MM.1S (cell line): ENCODE results near the gene MCEE.
A peak's percentile ranks its signal among the peaks of the same experiment; 100 is the strongest.

ENCODE experiments used
- DNase-seq: peaks from one replicate; pipeline ENCODE4 v3.0.0-alpha.2; 2015
- H2AFZ ChIP-seq: fragments of 300-600 bp; sonication (generic); 2 replicates; pipeline ENCODE4 v1.6.0; 2016; ENCODE audit warnings: antibody characterized with exemption, low read length
- H3F3A ChIP-seq: fragments of 300-600 bp; sonication (generic); 2 replicates; pipeline ENCODE4 v1.6.1; 2016; ENCODE audit warnings: mild to moderate bottlenecking, antibody characterized with exemption, low read length, moderate library complexity, mixed read lengths; ENCODE audit not compliant: insufficient read depth
- H3K27ac ChIP-seq: fragments of 300-600 bp; sonication (generic); 2 replicates; pipeline ENCODE4 v1.5.1; 2016; ENCODE audit warnings: mild to moderate bottlenecking, low read length
- H3K27me3 ChIP-seq: fragments of 300-600 bp; sonication (generic); replicated peaks from 2 replicates; pipeline ENCODE4 v1.6.0; 2016; ENCODE audit warnings: low read length; ENCODE audit not compliant: insufficient read depth
- H3K36me3 ChIP-seq: fragments of 300-600 bp; sonication (generic); replicated peaks from 2 replicates; pipeline ENCODE4 v1.6.1; 2016; ENCODE audit warnings: mild to moderate bottlenecking, low read length, mixed read lengths; ENCODE audit not compliant: insufficient read depth
- H3K4me1 ChIP-seq: fragments of 300-600 bp; sonication (generic); 2 replicates; pipeline ENCODE4 v1.6.1; 2016; ENCODE audit warnings: low read length, mixed read lengths
- H3K4me2 ChIP-seq: fragments of 300-600 bp; sonication (generic); 2 replicates; pipeline ENCODE4 v1.6.0; 2016; ENCODE audit warnings: low read depth, low read length
- H3K4me3 ChIP-seq: fragments of 300-600 bp; sonication (generic); 2 replicates; pipeline ENCODE4 v1.5.1; 2016; ENCODE audit warnings: low read length, mixed read lengths
- H3K79me2 ChIP-seq: fragments of 300-600 bp; sonication (generic); 2 replicates; pipeline ENCODE4 v1.6.1; 2016; ENCODE audit warnings: mixed run types, low read length, mixed read lengths
- H3K9ac ChIP-seq: fragments of 300-600 bp; sonication (generic); 2 replicates; pipeline ENCODE4 v1.6.1; 2016; ENCODE audit warnings: low read length, mixed read lengths
- H3K9me2 ChIP-seq: fragments of 300-600 bp; sonication (generic); replicated peaks from 2 replicates; pipeline ENCODE4 v1.6.1; 2016; ENCODE audit warnings: mild to moderate bottlenecking, low read length, mixed read lengths; ENCODE audit not compliant: insufficient read depth
- H3K9me3 ChIP-seq: fragments of 300-600 bp; sonication (generic); replicated peaks from 2 replicates; pipeline ENCODE4 v1.6.1; 2016; ENCODE audit warnings: mild to moderate bottlenecking, low read length, mixed read lengths; ENCODE audit not compliant: insufficient read depth
- H4K20me1 ChIP-seq: fragments of 300-600 bp; sonication (generic); 2 replicates; pipeline ENCODE4 v1.6.1; 2016; ENCODE audit warnings: mild to moderate bottlenecking, low read length, moderate library complexity, mixed read lengths; ENCODE audit not compliant: insufficient read depth
- CTCF ChIP-seq: fragments of 300-600 bp; sonication (generic); IDR thresholded peaks from 2 replicates; pipeline ENCODE4 v1.5.1; 2016; ENCODE audit warnings: antibody characterized with exemption, low read length, mixed read lengths
- EZH2 ChIP-seq: fragments of 300-600 bp; sonication (generic); optimal IDR thresholded peaks from 2 replicates; pipeline ENCODE3; 2017; ENCODE audit warnings: low read depth, mild to moderate bottlenecking, antibody characterized with exemption, low read length, mixed read lengths
- EZH2phosphoT487 ChIP-seq: fragments of 300-600 bp; sonication (generic); IDR thresholded peaks from 2 replicates; pipeline ENCODE4 v1.6.1; 2018; ENCODE audit warnings: antibody characterized with exemption, low read length

The MCEE gene

DNA sequence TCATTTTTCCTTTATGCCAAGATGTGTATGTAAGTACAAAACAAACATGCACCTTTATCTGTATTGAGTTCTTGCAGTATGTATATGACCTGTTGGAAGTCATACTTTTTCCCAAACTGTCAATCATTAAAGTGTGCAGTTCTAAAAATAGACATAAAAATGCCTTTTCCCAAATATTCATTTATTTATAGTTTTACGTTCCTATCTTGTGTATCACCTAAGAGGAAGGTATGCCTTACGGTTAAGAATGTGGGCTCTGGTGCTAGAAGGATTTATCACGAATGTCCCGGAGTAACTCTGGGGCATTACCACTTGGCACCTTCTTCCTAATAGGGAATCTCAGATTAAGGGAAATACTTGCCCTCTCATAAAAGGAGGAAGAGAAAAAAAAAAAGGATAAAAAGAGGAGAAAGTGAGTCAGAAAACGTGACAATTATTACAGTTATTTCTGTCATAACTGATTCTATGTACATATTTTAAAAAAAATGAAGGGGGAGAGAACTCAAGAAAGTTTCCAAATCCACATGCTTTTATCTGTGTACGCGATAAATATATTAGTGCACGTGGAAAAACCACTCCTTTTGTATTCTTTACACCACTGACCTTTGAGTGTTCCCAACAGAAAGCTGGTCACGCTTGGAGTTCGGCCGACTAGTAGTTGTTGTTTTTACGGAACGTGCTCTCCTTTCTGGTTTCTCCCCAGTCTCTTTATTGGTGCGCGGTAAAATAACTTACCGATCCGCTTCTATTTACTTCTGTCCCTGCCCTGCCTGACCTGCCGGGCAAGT lies 721 bp downstream of the MCEE start:
- peaks cover 6% of the 10 kb centered on the region for H3K4me1 ChIP-seq
- no peak for DNase-seq
- H2AFZ ChIP-seq = peak overlapping the region; percentile 86
- H3K9ac ChIP-seq = peak overlapping the region; percentile 93
- no peaks in the 10 kb centered on the region; the same call in 1 of the 2 replicates for H3K36me3 ChIP-seq
- no peaks in the 10 kb centered on the region for H3K9me3 ChIP-seq
- no peaks in the 10 kb centered on the region for H3K27me3 ChIP-seq
- peak overlapping the region; percentile 73 for H3K27ac ChIP-seq
- TF ChIP-seq EZH2phosphoT487 (no peak), EZH2 (no peak), CTCF (no peak)
- H3K4me3 ChIP-seq = peak overlapping the region; percentile 89
- peak overlapping the region; percentile 87 for H3K4me2 ChIP-seq
- H3K79me2 ChIP-seq = peaks cover 76% of the 10 kb centered on the region
- peaks cover 4% of the 10 kb centered on the region; the same call in 1 of the 2 replicates for H4K20me1 ChIP-seq
- no peaks in the 10 kb centered on the region for H3K9me2 ChIP-seq
- H3F3A ChIP-seq = no peaks in the 10 kb centered on the region

- H3K9me3 ChIP-seq = no peaks in the 10 kb centered on the region
- no peaks in the 10 kb centered on the region for H3K27me3 ChIP-seq
- peaks cover 60% of the 10 kb centered on the region for H3K79me2 ChIP-seq
- H3K36me3 ChIP-seq = no peaks in the 10 kb centered on the region; the same call in 1 of the 2 replicates
- no peak overlapping the region for H3K9ac ChIP-seq
- H3K9me2 ChIP-seq = no peaks in the 10 kb centered on the region
- H2AFZ ChIP-seq = no peak overlapping the region
- no peaks in the 10 kb centered on the region for H3F3A ChIP-seq
- no peak overlapping the region for H3K4me2 ChIP-seq
- no peak overlapping the region for H3K27ac ChIP-seq
- TF ChIP-seq CTCF (no peak), EZH2 (no peak), EZH2phosphoT487 (no peak)
- no peaks in the 10 kb centered on the region for H4K20me1 ChIP-seq
- no peak overlapping the region for H3K4me3 ChIP-seq
- no peak for DNase-seq
- peaks cover 2% of the 10 kb centered on the region; the same call in 1 of the 2 replicates for H3K4me1 ChIP-seq
Observed at GRCh38 chr2:71126957-71127356, 3.1 kb downstream of the MCEE start.

- Histone ChIP-seq H3K79me2 (peaks cover 49% of the 10 kb centered on the region), H4K20me1 (no peaks in the 10 kb centered on the region)
- TF ChIP-seq EZH2phosphoT487 (no peak), EZH2 (no peak), CTCF (no peak)
Observed at GRCh38 chr2:71125506-71126294, 4.3 kb downstream of the MCEE start.

More at GRCh38 chr2:71125506-71126294, 4.3 kb downstream of the MCEE start:
- no peak for DNase-seq
- H3K9me2 ChIP-seq = no peaks in the 10 kb centered on the region
- no peaks in the 10 kb centered on the region for H3K27me3 ChIP-seq
- H3K4me1 ChIP-seq = no peaks in the 10 kb centered on the region
- H2AFZ ChIP-seq = no peak overlapping the region
- no peaks in the 10 kb centered on the region for H3K9me3 ChIP-seq
- no peak overlapping the region for H3K27ac ChIP-seq
- no peak overlapping the region for H3K4me2 ChIP-seq
- no peak overlapping the region for H3K4me3 ChIP-seq
- H3K9ac ChIP-seq = no peak overlapping the region
- H3K36me3 ChIP-seq = no peaks in the 10 kb centered on the region; the same call in 1 of the 2 replicates
- no peaks in the 10 kb centered on the region for H3F3A ChIP-seq
